Right ventricle myocardium superior (tissue), 1 donor: Measurements from ENCODE around the gene NUP153. TPM values are rescaled to one million over a fixed set of nuclear protein-coding genes. Genes with fewer than 3 reads are reported as not detected.
"Not testable (repeated sequence)": the region's sequence is repeated elsewhere in the genome, so short reads cannot be mapped to it uniquely, and the experiment has no call there.

Experiments
- ATAC-seq: fragments of 200-7000 bp; cut with Tn5 transposase; one replicate; pipeline ENCODE4 v1.9.1; 2020; ENCODE audit warnings: mild to moderate bottlenecking; ENCODE audit not compliant: poor library complexity
- DNase-seq: peaks from one replicate; pipeline ENCODE4 v3.0.0-alpha.2; 2020
- intact Hi-C: fragments of 100-400 bp; cut with DNase I; formaldehyde crosslinking; loops from one replicate; pipeline ENCODE4 v1.11.2; 2022
- long read RNA-seq: library from polyadenylated mRNA; unstranded; transcript quantifications from one replicate; pipeline ENCODE4 v2.0.0, GENCODE V29; 2021
- total RNA-seq: library from RNA; stranded (reverse); fragmentation: NEBNext Ultra II Directional; extraction: Animal tissue kit (Norgen Biotek cat#: 25700); gene quantifications from one replicate; pipeline ENCODE4 v1.2.1, GENCODE V29; 2021
- donor health status: DM: no; HTN: yes; CAD: no; lungs with severe emphysema.

The NUP153 gene
- total RNA-seq, result 23.6 TPM
- long read RNA-seq, full-length matches to known transcripts, result 6 of 10 reads
- long read RNA-seq, partial matches to known transcripts, result 3 of 10 reads
- long read RNA-seq, other reads (novel, unspliced or antisense), result 1 of 10 reads

DNA sequence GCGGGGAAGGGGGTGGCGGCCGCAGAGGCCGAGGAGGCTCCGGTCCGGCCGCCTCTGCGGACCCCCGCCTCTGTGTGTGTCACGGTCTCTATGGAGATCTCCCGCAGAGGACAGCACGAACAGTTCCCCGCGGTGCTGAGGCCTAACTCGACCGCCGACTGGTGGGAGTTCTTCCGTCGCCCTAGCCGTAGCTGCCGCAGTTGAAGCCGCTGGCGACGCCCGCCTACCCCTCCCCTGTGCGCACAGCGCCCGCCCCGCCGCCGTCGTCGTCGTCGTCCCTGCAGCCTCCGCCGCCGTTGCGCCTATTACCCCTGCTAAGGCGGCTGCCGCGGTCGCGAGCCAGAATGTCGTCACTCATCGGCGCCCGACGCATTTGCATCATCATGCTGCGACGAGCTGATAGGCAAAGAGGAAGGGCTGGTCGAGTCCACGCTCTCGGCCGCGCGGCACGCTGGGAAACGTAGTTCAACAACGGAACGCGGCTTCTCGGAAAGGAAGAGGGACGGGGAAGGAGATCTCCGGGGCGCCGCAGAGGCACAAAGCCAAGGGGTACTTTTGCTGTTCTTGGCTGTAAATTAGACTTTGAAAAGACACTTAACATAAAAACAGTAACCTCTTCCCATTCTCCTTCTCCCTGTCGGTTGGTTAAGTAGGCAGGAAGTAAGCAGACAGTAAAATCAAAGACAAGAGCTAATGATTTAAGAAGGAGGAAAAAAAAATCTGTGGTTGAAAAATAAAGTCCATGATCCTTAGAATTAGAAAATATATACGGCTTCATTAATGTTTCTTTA is at the start of gene NUP153:
Gene NUP153, minus strand, starts transcription at position 346 of the 791 bp plus-strand sequence. CDS start 538 bp downstream, outside the sequence.
- ATAC-seq, result peak; percentile 89
- DNase-seq, result peak; percentile 100
- intact Hi-C loops, result loop anchor here (10.0 kb wide), 1 partner anchor 102 kb away; the partner anchor contains the start of gene FAM8A1

DNA sequence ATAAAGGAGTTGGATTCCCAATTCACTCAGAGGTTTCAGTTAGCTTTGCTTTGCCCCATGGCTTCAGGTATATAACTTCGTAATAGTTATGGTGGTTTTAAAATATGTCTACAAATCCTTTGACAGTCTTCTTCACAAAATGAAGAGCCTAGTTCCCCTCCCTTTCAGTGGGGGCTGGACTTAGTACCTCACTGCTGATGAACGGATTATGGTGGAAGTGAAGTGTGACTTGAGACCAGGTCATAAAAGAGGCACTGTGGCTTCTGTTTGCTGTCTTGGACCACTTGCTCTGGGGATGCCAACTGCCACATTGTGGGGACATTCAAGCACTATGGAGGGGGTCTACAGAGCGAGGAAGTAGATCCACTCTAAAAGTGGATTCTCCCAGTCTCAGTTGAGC is 47.5 kb upstream of the NUP153 start:
- DNase-seq (no peak), ATAC-seq (no peak)
- intact Hi-C loops, result no loop called here

DNA sequence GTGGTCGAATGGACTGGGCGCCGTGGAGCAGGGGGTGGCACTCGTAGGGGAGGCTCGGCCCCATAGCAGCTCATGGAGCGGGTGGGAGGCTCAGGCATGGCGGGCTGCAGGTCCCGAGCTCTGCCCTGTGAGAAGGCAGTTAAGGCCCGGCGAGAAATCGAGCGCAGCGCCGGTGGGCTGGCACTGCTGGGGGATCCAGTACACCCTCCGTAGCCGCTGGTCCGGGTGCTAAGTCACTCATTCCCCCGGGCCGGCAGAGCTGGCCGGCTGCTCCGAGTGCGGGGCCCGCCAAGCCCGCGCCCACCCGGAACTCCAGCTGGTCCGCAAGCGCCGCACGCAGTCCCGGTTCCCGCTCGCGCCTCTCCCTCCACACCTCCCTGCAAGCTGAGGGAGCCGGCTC is 38.6 kb upstream of the NUP153 start:
- intact Hi-C loops, ATAC-seq, DNase-seq: not testable (repeated sequence)

DNA sequence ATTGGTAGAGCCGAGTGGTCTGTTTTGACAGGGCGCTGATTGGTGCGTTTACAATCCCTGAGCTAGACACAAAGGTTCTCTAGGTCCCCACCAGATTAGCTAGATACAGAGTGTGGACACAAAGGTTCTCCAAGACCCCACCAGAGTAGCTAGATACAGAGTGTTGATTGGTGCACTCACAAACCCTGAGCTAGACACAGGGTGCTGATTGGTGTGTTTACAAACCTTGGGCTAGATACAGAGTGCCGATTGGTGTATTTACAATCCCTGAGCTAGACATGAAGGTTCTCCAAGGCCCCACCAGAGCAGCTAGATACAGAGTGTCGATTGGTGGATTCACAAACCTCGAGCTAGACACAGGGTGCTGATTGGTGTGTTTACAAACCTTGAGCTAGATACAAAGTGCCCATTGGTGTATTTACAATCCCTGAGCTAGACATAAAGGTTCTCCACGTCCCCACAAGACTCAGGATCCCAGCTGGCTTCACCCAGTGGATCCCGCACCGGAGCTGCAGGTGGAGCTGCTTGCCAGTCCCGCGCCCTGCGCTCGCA is 38.1 kb upstream of the NUP153 start:
- ATAC-seq, DNase-seq, intact Hi-C loops: not testable (repeated sequence)

DNA sequence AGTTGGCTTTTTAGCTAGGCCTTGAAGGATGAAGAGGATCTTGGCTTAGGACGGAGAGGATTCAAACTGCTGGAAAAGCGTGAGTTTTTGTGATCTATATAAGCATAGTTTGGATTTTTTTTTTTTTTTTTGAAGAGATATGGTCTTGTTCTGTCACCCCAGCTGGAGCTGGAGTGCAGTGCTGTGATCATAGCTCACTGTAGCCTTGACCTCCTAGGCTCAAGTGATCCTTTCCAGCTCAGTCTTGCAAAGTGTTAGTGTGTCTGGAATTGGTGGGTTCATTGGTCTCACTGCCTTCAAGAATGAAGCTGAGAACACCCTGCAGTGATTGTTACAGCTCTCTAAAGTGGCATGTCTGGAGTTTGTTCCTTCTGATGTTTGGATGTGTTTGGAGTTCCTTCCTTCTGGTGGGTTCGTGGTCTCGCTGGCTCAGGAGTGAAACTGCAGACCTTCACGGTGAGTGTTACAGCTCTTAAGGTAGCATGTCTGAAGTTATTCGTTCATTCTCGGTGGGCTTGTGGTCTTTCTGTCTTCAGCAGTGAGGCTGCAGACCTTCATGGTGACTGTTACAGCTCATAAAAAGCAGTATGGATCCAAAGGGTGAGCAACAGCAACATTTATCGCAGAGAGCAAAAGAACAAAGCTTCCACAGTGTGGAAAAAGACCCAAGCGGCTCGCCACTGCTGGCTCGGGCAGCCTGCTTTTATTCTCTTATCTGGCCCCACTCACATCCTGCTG is 37.5 kb upstream of the NUP153 start:
- intact Hi-C loops, result no loop called here
- no peak for DNase-seq
- no peak for ATAC-seq

DNA sequence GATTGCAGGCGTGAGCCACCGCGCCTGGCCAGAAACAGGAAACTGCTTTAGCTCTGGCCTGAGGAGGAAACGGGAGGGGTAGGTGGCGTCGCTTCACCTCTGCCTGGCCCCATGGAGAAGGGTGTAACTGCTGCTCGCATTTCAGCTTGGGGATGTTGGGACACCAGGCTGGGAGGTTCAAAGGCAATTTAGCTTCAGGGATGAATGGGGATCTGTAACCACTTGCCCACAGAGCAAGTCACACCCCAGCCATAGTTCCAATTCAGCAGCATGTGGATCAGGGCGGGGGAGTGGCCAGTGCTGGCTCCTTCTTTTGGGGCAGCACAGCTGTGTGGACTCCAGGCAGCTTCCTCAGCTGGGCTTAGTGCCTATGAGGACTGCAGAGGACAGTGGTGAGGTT is 34.8 kb upstream of the NUP153 start:
- intact Hi-C loops, result no loop called here
- no peak for ATAC-seq

DNA sequence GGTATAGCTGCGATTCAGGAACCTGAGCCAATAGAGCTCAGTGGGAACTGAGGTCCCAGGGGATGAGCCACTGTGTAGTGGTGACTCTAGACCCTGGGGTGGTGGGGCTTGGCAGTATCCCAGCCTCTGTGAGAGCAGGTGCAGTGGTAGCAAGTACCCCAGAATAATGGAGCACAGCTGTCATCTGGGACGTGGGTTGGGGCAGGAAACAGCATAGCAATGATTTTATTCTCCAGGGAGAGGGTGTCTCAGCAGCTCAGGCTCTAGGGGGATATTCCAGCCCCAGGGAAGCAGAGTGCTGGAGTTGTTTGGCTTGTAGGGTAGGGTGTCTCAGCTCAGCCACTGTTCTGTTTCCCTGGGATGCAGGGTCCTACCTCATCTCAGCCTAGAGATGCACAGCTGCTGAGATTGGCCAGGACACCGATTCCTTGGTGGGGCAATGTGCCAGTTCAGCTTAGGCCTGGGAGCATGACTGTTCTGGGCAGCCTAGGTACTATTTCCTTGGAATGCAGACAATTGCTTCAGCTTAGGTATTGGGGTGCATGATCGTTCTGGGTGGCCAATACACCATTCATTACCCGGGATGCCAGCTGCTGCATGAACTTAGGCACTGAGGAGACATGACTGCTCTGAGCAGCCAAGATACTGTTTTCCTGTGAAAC is 34.0 kb upstream of the NUP153 start:
- DNase-seq (no peak), ATAC-seq (no peak)

More for the DNA sequence above, 34.8 kb upstream of the NUP153 start:
- no peak for DNase-seq

DNA sequence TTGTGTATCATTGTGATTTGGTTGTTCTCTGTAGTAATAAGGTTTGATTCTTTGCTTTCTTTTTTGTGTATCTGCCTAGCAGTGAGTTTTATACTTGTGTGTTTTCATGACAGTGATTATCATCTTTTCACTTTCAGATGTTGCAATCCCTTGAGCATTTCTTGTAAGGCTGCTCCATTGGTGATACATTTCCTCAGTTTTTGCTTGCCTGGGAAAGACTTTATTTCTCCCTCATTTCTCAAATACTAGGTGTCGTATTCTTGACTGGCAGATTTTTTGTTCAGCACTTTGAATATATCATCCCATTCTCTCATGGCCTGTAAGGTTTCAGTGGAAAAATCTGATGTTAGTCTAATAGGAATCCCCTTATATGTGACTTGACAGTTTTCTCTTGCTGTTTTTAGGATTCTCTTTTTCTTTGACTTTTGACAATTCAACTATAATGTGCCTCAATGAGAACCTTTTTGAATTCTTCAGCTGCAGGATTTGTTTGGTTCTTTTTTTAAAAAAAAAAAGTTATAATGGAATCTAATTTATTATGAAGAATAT is 31.1 kb upstream of the NUP153 start:
- ATAC-seq (no peak), DNase-seq (no peak)
- intact Hi-C loops, result no loop called here

More for the DNA sequence above, 34.0 kb upstream of the NUP153 start:
- intact Hi-C loops, result no loop called here

DNA sequence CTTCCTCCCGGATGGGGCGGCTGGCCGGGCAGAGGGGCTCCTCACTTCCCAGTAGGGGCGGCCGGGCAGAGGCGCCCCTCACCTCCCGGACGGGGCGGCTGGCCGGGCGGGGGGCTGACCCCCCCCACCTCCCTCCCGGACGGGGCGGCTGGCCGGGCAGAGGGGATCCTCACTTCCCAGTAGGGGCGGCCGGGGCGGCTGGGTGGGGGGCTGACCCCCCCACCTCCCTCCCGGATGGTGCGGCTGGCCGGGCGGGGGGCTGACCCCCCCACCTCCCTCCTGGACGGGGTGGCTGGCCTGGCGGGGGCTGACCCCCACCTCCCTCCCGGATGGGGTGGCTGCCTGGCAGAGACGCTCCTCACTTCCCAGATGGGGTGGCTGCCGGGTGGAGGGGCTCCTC is 28.6 kb upstream of the NUP153 start:
- ATAC-seq, intact Hi-C loops, DNase-seq: not testable (repeated sequence)

DNA sequence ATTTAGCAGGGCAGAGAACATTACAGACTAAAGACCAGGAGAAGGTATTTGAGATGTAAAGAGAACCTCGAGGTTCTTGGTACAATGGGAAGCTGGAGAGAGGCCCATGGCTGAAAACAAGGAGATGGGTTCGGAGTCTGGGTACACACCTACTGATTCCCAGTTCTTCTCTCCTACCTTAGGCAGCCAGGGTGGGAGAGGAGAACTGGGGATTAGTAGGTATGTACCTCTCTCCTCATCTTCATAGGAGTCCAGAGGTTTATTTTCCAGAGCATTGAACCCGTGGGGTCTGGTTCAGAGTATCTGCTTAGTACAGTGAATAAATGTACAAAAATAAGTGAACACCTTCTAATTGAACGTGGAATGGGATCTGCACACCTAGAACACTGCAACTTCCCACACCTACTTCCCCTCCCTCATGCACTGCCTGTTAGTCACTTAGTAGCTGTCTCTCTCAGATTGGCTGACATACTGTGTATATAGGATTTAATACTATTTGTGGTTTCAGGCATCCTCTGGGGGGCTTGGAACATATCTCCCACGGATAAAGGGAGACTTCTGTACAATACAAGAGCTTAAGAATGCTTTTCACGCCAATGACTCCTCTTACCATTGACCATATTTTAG is 23.5 kb upstream of the NUP153 start:
- ATAC-seq, result no peak
- DNase-seq, result no peak
- intact Hi-C loops, result no loop called here

DNA sequence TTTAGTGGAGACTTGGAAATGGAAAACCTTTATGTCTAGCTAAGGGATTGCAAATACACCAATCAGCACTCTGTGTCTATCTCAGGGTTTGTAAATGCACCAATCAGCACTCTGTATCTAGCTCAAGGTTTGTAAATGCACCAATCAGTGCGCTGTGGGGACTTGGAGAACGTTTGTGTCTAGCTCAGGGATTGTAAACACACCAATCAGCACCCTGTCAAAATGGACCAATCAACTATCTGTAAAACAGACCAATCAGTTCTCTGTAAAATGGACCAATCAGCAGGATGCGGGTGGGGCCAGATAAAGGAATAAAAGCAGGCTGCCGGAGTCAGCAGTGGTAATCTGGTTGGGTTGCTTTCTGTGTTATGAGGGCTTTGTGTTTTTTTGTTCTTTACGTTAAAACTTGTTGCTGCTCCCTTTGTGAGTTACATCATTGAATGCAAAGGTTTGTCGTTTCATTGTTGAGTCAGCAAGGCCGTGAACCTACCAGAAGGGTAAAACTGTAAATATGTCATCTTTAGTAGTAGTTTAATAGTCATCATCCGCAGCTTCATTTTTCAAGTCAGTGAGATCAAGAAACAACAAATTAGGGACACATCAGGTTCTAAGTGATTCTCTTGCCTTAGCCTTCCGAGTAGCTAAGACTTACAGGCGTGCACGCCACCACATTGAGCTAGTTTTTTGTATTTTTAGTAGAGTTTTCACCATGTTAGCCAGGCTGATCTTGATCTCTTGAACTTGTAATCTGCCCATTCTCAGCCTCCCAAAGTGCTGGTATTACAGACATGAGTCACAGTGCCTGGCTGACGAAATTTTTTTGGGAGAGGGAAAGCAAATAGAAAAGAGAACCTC is 22.7 kb upstream of the NUP153 start:
- ATAC-seq (no peak), DNase-seq (no peak)
- intact Hi-C loops, result no loop called here

DNA sequence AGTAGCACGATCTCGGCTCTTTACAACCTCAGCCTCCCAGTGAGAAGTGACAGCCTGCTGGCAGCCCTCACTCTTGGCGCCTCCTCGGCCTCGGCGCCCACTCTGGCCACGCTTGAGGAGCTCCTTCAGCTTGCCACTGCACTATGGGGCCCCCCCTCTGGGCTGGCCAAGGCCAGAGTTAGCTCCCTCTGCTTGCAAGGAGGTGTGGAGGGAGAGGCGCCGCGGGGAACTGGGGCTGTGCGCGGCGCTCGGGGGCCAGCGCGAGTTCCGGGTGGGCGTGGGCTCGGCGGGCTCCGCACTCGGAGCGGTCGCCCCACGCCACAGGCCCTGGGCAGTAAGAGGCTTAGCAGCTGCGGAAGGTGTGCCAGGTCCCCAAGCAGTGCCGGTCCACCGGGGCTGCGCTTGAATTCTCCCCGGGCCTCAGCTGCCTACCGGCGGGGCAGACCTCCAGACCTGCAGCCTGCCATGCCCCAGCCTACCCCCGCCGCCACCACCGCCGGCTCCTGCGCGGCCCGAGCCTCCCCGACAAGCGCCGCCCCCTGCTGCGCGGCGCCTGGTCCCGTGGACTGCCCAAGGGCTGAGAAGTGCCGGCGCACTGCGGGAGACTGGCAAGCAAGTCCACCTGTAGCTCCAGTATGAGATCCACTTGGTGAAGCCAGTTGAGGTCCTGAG is 22.0 kb upstream of the NUP153 start:
- no peak for DNase-seq
- intact Hi-C loops, result no loop called here
- no peak for ATAC-seq

DNA sequence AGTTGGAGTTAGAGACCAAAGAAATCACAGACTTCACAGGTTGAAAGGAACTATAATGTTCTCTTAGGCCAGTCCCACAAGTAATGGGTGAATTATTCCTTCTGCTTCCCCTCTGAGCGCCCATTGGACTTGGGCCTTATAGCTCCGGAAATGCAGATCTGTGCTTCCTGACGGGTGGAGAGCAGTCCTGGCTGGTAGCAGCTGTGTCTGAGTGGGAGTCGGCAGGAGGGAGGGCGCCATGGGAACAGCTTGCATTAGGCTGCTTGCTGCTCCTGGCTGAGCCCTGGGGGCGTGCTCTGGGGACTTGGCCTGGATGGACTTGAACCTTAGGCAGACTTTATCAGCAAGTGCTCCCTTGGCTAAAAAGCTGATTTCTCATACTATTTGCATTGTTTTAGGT is 18.4 kb upstream of the NUP153 start:
- DNase-seq (peak; percentile 78), ATAC-seq (peak; percentile 88)
- intact Hi-C loops, result no loop called here

DNA sequence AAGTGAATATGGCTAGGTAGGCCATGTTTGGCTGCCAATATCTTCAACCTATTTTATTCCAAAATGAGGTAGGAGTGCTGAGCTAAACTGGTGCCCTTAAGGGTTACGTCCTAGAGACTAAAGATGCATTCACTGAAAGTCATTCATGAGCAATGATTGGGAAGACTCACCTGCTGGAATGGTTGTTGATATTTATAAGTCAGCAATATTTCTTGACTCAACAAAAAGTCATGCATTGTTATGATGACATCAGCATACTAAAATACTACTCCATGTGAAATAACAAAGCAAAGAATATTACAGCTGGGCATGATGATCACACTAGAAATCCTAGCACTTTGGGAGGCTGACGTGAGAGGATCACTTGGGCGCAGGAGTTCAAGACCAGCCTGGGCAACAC is 17.6 kb upstream of the NUP153 start:
- ATAC-seq, result no peak
- intact Hi-C loops, result no loop called here
- DNase-seq, result no peak

DNA sequence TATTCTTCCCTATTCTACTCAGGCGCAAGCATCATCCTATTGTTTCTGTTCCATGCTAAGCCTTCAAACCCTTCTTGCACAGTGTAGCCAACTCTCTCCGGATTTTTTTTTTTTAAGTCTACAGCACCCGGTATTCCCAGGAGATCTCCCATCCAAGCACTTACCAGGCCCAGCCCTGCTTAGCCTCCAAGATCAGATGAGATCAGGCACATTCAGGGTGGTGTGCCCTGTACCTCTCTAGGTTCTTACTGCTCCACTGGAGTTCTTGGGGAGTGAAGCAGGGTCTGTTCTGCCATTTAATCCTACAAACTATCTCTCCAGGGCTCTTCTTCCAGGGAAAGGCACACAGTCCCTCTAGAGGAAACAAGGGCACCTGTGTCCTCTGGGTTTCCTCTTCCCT is 14.9 kb upstream of the NUP153 start:
- intact Hi-C loops, result no loop called here
- ATAC-seq (no peak), DNase-seq (no peak)

DNA sequence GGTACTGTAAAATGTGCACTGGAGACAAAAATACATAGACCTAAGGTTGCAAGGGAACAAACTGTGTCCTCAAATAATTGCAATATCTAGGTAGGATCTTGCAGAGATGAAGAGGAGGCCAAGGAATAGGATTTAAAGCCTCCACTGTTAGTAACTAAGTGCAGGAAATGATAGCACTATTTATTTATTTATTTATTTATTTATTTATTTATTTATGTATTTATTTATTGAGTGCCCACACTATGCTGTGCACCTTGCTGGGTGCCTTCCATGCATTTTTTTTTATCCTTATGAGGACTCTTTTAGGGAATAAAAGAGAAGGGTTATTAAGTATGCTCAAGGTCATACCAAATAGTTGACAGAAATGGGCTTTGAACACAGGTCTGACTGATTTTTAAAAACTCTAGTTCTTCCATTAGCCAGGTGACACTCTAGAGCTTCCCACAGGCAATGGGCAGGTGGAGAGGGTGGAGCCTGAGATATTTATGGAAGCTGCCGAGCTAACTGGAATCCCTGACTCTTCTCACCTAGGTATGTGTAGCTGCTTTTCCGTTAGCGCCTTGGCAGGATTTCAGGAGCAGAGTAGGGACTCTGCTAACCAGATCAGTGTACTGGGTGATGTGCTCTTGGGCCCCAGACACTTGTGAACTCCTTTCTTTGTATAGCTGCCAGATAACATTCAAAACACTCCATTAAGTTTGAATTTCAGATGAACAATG is 12.8 kb upstream of the NUP153 start:
- no peak for ATAC-seq
- intact Hi-C loops, result no loop called here
- no peak for DNase-seq
